ENCODE results near the gene ECHS1. TPM values are rescaled to one million over a fixed set of nuclear protein-coding genes. Genes with fewer than 3 reads are reported as not detected.

Gene ECHS1
- total RNA-seq, 1 experiment from 2014 or later = 58.0 TPM

GRCh38 chr10:133347710-133348517, 25.2 kb downstream of the ECHS1 start:
- H3K4me3 ChIP-seq (replicated peaks in 1 of 2; ENCODE audit: low read depth in 1 of 2, low read length in 2 of 2) = no peak overlapping the region
- intact Hi-C loops (cut with micrococcal nuclease) = no loop called here
- H3K36me3 ChIP-seq (ENCODE audit: control insufficient read depth in 1 of 2, insufficient read depth in 2 of 2, low read length in 2 of 2) = no peaks in the 10 kb centered on the region
- no peak for DNase-seq (ENCODE audit: low read depth, low spot score)
- peaks cover 0 to 8% of the 10 kb centered on the region in 2 experiments; a peak in 1 of 4 replicates for H3K4me1 ChIP-seq (ENCODE audit: control insufficient read depth in 1 of 2, insufficient read depth in 2 of 2, low read length in 2 of 2)
- no peak overlapping the region for H3K4me2 ChIP-seq (ENCODE audit: low read length)
- H3K9me2 ChIP-seq (ENCODE audit: insufficient read depth) = no peaks in the 10 kb centered on the region
- ChIA-PET CTCF (interaction anchor here (1.7 kb wide), 1 partner anchor 18 kb away, joined by 5 read pairs; no protein-coding TSS in a partner anchor), RAD21 (ENCODE audit: low non-redundant PET in 1 of 2, low total read pairs in 2 of 2, uncharacterized antibody in 2 of 2, unreplicated experiment in 2 of 2) (no interaction called here), POLR2A (no interaction called here)
- no peaks in the 10 kb centered on the region for H4K20me1 ChIP-seq (ENCODE audit: insufficient read depth)
- no peaks in the 10 kb centered on the region for H3K27me3 ChIP-seq (ENCODE audit: insufficient read depth, low read length)
- no peak for ATAC-seq
- no TSS peak for BruUV-seq (replicated peaks)
- no peaks in the 10 kb centered on the region for H3K79me2 ChIP-seq (ENCODE audit: insufficient read depth, low read length)
- no peak overlapping the region for H3K9ac ChIP-seq (ENCODE audit: low read length)
- H3K9me3 ChIP-seq (ENCODE audit: control insufficient read depth in 1 of 2, insufficient read depth in 1 of 2, low read depth in 1 of 2, low read length in 2 of 2) = no peaks in the 10 kb centered on the region
- no peak overlapping the region for H3K27ac ChIP-seq (ENCODE audit: low read depth, low read length)
- TF ChIP-seq CTCF (IDR thresholded peaks at IDR 0.05 in 2 of 3, conservative IDR thresholded peaks at IDR 0.05 in 1 of 3; ENCODE audit: borderline replicate concordance in 1 of 3, insufficient read depth in 1 of 3, low read depth in 2 of 3, low read length in 2 of 3) (no peak), FOSL1 (IDR thresholded peaks at IDR 0.05; ENCODE audit: low read depth) (no peak), ATF3 (IDR thresholded peaks at IDR 0.05) (no peak), JUND (IDR thresholded peaks at IDR 0.05) (no peak), CBX3 (IDR thresholded peaks at IDR 0.05; ENCODE audit: low read depth) (no peak), POLR2A (IDR thresholded peaks at IDR 0.05; ENCODE audit: borderline replicate concordance, extremely low read depth, insufficient read depth, insufficient read length) (no peak), SP1 (IDR thresholded peaks at IDR 0.05; ENCODE audit: low read depth) (no peak), RAD21 (IDR thresholded peaks at IDR 0.05; ENCODE audit: low read depth) (no peak), ZNF274 (IDR thresholded peaks at IDR 0.05; ENCODE audit: low read depth, low read length) (no peak), EZH2 (IDR thresholded peaks at IDR 0.05) (no peak), ZBTB33 (IDR thresholded peaks at IDR 0.05; ENCODE audit: extremely low read depth, insufficient replicate concordance, low read length) (no peak), TCF7L2 (IDR thresholded peaks at IDR 0.05; ENCODE audit: borderline replicate concordance, extremely low read depth, insufficient read depth, insufficient read length) (no peak), CEBPB (IDR thresholded peaks at IDR 0.05; ENCODE audit: low read depth) (no peak), ZFX (IDR thresholded peaks at IDR 0.05) (no peak), REST (IDR thresholded peaks at IDR 0.05; ENCODE audit: low read depth) (no peak), MAX (IDR thresholded peaks at IDR 0.05) (no peak), YY1 (IDR thresholded peaks at IDR 0.05; ENCODE audit: extremely low read depth, insufficient replicate concordance, low read depth, low read length) (no peak), SRF (IDR thresholded peaks at IDR 0.05; ENCODE audit: low read depth) (no peak), SIN3A (IDR thresholded peaks at IDR 0.05; ENCODE audit: low read depth) (no peak)
- no peak overlapping the region for H2AFZ ChIP-seq (ENCODE audit: low read depth, low read length, poor library complexity, severe bottlenecking)
